NOMO-1 treated with DMSO at 0.1 percent for 48 hours (cell line): ENCODE measurements around the gene EPO.
A peak's percentile ranks its signal among the peaks of the same experiment; 100 is the strongest.
"Not testable (repeated sequence)": the region's sequence is repeated elsewhere in the genome, so short reads cannot be mapped to it uniquely, and the experiment has no call there.

Experiments
- DNase-seq: peaks from one replicate; lab custom pipeline; 2025; ENCODE audit not compliant: unreplicated experiment; lab: John Stamatoyannopoulos, UW

EPO gene

GRCh38 chr7:100731937-100732636 lies 11.8 kb downstream of the EPO start:
- DNase-seq, result no peak

GRCh38 chr7:100735730-100736129 lies 15.5 kb downstream of the EPO start:
- no peak for DNase-seq

- no peak for DNase-seq
These were observed 16.4 kb downstream of the EPO start for GRCh38 chr7:100736671-100737070.

- no peak for DNase-seq
These were observed 19.7 kb downstream of the EPO start for GRCh38 chr7:100739934-100740333.

GRCh38 chr7:100744605-100745004 lies 24.3 kb downstream of the EPO start:
- no peak for DNase-seq

GRCh38 chr7:100745184-100745583 lies 24.9 kb downstream of the EPO start:
- DNase-seq, result peak; percentile 66

- no peak for DNase-seq
These were observed 32.7 kb downstream of the EPO start for GRCh38 chr7:100752994-100753393.

GRCh38 chr7:100753750-100754149 lies 33.5 kb downstream of the EPO start:
- no peak for DNase-seq

GRCh38 chr7:100759357-100760171 lies 39.3 kb downstream of the EPO start:
- DNase-seq, result no peak

GRCh38 chr7:100762841-100763240 lies 42.6 kb downstream of the EPO start:
- not testable (repeated sequence) for DNase-seq

GRCh38 chr7:100763556-100764140 lies 43.4 kb downstream of the EPO start:
- DNase-seq, result no peak

GRCh38 chr7:100764841-100765240 lies 44.6 kb downstream of the EPO start:
- DNase-seq, result no peak

GRCh38 chr7:100765250-100765649 lies 45.0 kb downstream of the EPO start:
- DNase-seq, result no peak

- no peak for DNase-seq
These were observed 48.5 kb downstream of the EPO start for GRCh38 chr7:100768784-100769183.
